PC-3 (cell line): ENCODE data around the gene VIPR2. TPM values are rescaled to one million over a fixed set of nuclear protein-coding genes. Genes with fewer than 3 reads are reported as not detected.

Experiments used
- ATAC-seq: fragments of 200-7000 bp; cut with Tn5 transposase; 2 replicates; pipeline ENCODE4 v1.9.1; 2020; ENCODE audit warnings: mild to moderate bottlenecking, moderate library complexity
- BruUV-seq: library from RNA; stranded (reverse); fragments of 400-500 nt; replicated peaks from 2 replicates; lab custom pipeline; 2021; lab: Mats Ljungman, UMichigan
- CTCF ChIA-PET: fragments of 300-600 bp; sonication (Branson Sonifier 250); formaldehyde crosslinking; loops from one replicate; lab custom pipeline; 2022; ENCODE audit warnings: antibody characterized with exemption; lab: Charles Lee
- POLR2A ChIA-PET: fragments of 300-600 bp; sonication (Branson Sonifier 250); formaldehyde crosslinking; loops from one replicate; lab custom pipeline; 2022; ENCODE audit warnings: antibody characterized with exemption; ENCODE audit not compliant: unreplicated experiment; lab: Charles Lee
- DNase-seq: peaks from one replicate; pipeline ENCODE4 v3.0.0-alpha.2; 2015
- H2AFZ ChIP-seq: fragments of 300-600 bp; sonication (generic); 2 replicates; pipeline ENCODE4 v1.6.0; 2016; ENCODE audit warnings: antibody characterized with exemption, low read length
- H3F3A ChIP-seq: fragments of 300-600 bp; sonication (generic); one replicate; pipeline ENCODE4 v1.6.0; 2017; ENCODE audit warnings: antibody characterized with exemption, low read length, control low read depth, mild to moderate bottlenecking; ENCODE audit not compliant: unreplicated experiment
- H3K27ac ChIP-seq: fragments of 300-600 bp; sonication (generic); 2 replicates; pipeline ENCODE4 v1.5.1; 2016; ENCODE audit warnings: mild to moderate bottlenecking, low read length
- H3K27me3 ChIP-seq: fragments of 300-600 bp; sonication (generic); 2 replicates; pipeline ENCODE4 v1.6.1; 2016; ENCODE audit warnings: low read length, mixed read lengths
- H3K36me3 ChIP-seq: fragments of 300-600 bp; sonication (generic); 2 replicates; pipeline ENCODE4 v1.6.1; 2016; ENCODE audit warnings: low read depth, mixed run types, low read length, mixed read lengths
- H3K4me1 ChIP-seq: fragments of 300-600 bp; sonication (generic); 2 replicates; pipeline ENCODE4 v1.5.1; 2016; ENCODE audit warnings: low read length; ENCODE audit not compliant: insufficient read depth
- H3K4me2 ChIP-seq: fragments of 300-600 bp; sonication (generic); 2 replicates; pipeline ENCODE4 v1.6.0; 2016; ENCODE audit warnings: low read length
- H3K4me3 ChIP-seq: fragments of 300-600 bp; sonication (generic); 2 replicates; pipeline ENCODE4 v1.5.1; 2016; ENCODE audit warnings: mild to moderate bottlenecking, low read length, mixed read lengths
- H3K79me2 ChIP-seq: fragments of 300-600 bp; sonication (generic); 2 replicates; pipeline ENCODE4 v1.6.1; 2017; ENCODE audit warnings: low read length, mixed read lengths
- H3K9ac ChIP-seq: fragments of 300-600 bp; sonication (generic); 2 replicates; pipeline ENCODE4 v1.6.0; 2016; ENCODE audit warnings: mild to moderate bottlenecking, low read length
- H3K9me2 ChIP-seq: fragments of 300-600 bp; sonication (generic); replicated peaks from 2 replicates; pipeline ENCODE4 v1.6.1; 2016; ENCODE audit warnings: mixed run types, low read length, mixed read lengths
- H3K9me3 ChIP-seq: fragments of 300-600 bp; sonication (generic); 2 replicates; pipeline ENCODE4 v1.6.1; 2016; ENCODE audit warnings: low read length, mixed read lengths
- H4K20me1 ChIP-seq: fragments of 300-600 bp; sonication (generic); 2 replicates; pipeline ENCODE4 v1.6.1; 2016; ENCODE audit warnings: low read length, mixed read lengths
- EZH2 ChIP-seq: fragments of 300-600 bp; sonication (generic); IDR thresholded peaks from one replicate; pipeline ENCODE4 v1.6.1; 2017; ENCODE audit warnings: antibody characterized with exemption, mild to moderate bottlenecking, low read length; ENCODE audit not compliant: unreplicated experiment
- EZH2phosphoT487 ChIP-seq: fragments of 300-600 bp; sonication (generic); IDR thresholded peaks from 2 replicates; pipeline ENCODE4 v1.6.1; 2018; ENCODE audit warnings: mild to moderate bottlenecking, antibody characterized with exemption, low read length, borderline replicate concordance
- intact Hi-C: fragments of 100-400 bp; cut with micrococcal nuclease; formaldehyde crosslinking; loops from 2 replicates; pipeline ENCODE4 v1.9.0; 2023
- total RNA-seq: library from RNA; depleted of rRNA; stranded (reverse); fragments of >200 nt; gene quantifications from 2 replicates; pipeline ENCODE4 v1.2.3, GENCODE V29; 2014
- TF ChIP-seq, protein P1 (sequence below): fragments of 300-600 bp; sonication (generic); conservative IDR thresholded peaks from 2 replicates; pipeline ENCODE4 v1.5.1; 2017; ENCODE audit warnings: antibody characterized with exemption, low read depth, mild to moderate bottlenecking, low read length

The VIPR2 gene
- total RNA-seq, 1 experiment from 2014 or later, result not detected

DNA sequence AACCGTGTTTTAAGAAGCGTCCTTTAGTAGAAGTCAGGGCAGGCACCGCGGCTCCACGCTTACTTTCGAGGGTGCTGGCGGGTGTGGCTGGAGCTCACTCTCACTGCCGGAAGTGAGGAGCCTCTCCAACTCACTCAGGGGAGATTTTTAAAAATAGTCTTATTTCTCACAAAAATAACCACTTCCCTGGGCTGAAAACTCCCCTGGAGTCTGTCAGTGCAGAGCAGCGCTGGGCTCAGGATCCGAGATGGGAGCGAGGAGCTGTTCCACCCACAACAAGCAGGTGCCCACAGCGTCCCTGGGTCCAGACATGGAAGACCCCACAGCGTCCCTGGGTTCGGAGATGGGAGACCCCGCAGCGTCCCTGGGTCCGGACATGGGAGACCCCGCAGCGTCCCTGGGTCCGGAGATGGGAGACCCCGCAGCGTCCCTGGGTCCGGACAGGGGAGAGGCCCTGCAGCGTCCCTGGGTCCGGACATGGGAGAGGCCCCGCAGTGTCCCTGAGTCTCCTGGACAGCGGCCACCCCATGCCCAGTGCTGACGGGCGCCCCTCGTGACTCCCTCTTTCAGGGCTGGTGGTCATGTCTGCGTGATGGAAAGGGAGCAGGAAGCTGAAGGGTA lies 51.2 kb downstream of the VIPR2 start:
- Histone ChIP-seq H2AFZ (no peak overlapping the region), H3K27me3 (peaks cover 36% of the 10 kb centered on the region), H3K9me3 (no peaks in the 10 kb centered on the region), H3F3A (no peaks in the 10 kb centered on the region), H3K27ac (no peak overlapping the region), H3K36me3 (no peaks in the 10 kb centered on the region), H3K4me3 (no peak overlapping the region), H3K9ac (no peak overlapping the region), H4K20me1 (no peaks in the 10 kb centered on the region), H3K9me2 (no peaks in the 10 kb centered on the region), H3K4me2 (no peak overlapping the region), H3K4me1 (no peaks in the 10 kb centered on the region), H3K79me2 (no peaks in the 10 kb centered on the region)
- BruUV-seq, result no TSS peak
- CTCF ChIA-PET, result interaction anchor here (0.7 kb wide), 1 partner anchor 437 kb away, joined by 3 read pairs; no protein-coding TSS in a partner anchor
- ATAC-seq (no peak), DNase-seq (no peak)
- intact Hi-C loops, result no loop called here
- TF ChIP-seq EZH2phosphoT487, result no peak
- no peak for TF ChIP-seq EZH2
- TF ChIP-seq, protein P1, sequence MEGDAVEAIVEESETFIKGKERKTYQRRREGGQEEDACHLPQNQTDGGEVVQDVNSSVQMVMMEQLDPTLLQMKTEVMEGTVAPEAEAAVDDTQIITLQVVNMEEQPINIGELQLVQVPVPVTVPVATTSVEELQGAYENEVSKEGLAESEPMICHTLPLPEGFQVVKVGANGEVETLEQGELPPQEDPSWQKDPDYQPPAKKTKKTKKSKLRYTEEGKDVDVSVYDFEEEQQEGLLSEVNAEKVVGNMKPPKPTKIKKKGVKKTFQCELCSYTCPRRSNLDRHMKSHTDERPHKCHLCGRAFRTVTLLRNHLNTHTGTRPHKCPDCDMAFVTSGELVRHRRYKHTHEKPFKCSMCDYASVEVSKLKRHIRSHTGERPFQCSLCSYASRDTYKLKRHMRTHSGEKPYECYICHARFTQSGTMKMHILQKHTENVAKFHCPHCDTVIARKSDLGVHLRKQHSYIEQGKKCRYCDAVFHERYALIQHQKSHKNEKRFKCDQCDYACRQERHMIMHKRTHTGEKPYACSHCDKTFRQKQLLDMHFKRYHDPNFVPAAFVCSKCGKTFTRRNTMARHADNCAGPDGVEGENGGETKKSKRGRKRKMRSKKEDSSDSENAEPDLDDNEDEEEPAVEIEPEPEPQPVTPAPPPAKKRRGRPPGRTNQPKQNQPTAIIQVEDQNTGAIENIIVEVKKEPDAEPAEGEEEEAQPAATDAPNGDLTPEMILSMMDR, result no peak
- POLR2A ChIA-PET, result no interaction called here

DNA sequence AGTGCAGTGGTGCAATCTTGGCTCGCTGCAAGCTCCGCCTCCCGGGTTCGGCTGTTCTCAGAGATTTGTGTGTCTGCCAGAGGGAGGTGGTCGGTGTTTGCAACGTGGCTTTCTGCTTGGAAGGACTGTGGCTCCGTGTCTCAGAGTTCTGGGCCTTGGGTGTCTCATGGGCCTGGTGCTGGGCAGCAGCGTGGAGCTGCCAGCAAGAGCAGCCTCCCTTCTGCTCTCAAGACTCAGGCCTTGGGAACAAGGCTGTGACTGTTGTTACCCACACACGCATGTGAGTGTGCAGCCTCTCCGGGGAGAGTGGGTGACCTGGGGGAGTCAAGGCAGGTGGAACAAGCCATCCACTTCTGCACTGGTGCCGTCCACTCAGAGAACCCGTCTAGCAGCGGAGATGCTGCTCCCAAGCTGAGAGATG lies 52.0 kb downstream of the VIPR2 start:
- Histone ChIP-seq H3K4me2 (no peak overlapping the region), H3K9ac (no peak overlapping the region), H2AFZ (no peak overlapping the region), H3K4me1 (no peaks in the 10 kb centered on the region), H3K27me3 (peaks cover 43% of the 10 kb centered on the region), H3K36me3 (no peaks in the 10 kb centered on the region), H4K20me1 (no peaks in the 10 kb centered on the region), H3K9me3 (no peaks in the 10 kb centered on the region), H3K4me3 (no peak overlapping the region), H3K9me2 (no peaks in the 10 kb centered on the region), H3F3A (no peaks in the 10 kb centered on the region), H3K79me2 (no peaks in the 10 kb centered on the region), H3K27ac (no peak overlapping the region)
- intact Hi-C loops, result no loop called here
- POLR2A ChIA-PET, result no interaction called here
- DNase-seq (no peak), ATAC-seq (no peak)
- BruUV-seq, result no TSS peak
- TF ChIP-seq EZH2phosphoT487 (no peak), EZH2 (no peak)
- TF ChIP-seq, protein P1, result no peak
- CTCF ChIA-PET, result no interaction called here
